Stimulated activated CD8-positive, alpha-beta memory T cell treated with anti-CD3 and anti-CD28 coated beads, Interleukin-15, amount 100 ng/mL, for 4 hours (primary cell): ENCODE results near the gene HLA-DPB1.

Experiments
- DNase-seq, 2 donors: peaks; one replicate each; pipeline ENCODE4 v3.0.0-alpha.2; 2020; ENCODE audit warnings: low read depth in 2 of 2

HLA-DPB1 gene

GRCh38 chr6:33103776-33104175, 28.0 kb downstream of the HLA-DPB1 start:
- DNase-seq: no peak

- DNase-seq: no peak
Measured at GRCh38 chr6:33104887-33105286, 29.1 kb downstream of the HLA-DPB1 start.

- DNase-seq: no peak
Measured at GRCh38 chr6:33105386-33105785, 29.6 kb downstream of the HLA-DPB1 start.

GRCh38 chr6:33105916-33106871, 30.4 kb downstream of the HLA-DPB1 start:
- no peak for DNase-seq

- DNase-seq: no peak
Measured at GRCh38 chr6:33107641-33108040, 31.9 kb downstream of the HLA-DPB1 start.

GRCh38 chr6:33108307-33108706, 32.5 kb downstream of the HLA-DPB1 start:
- no peak for DNase-seq

GRCh38 chr6:33112148-33112547, 36.4 kb downstream of the HLA-DPB1 start:
- DNase-seq: no peak

GRCh38 chr6:33113755-33114154, 38.0 kb downstream of the HLA-DPB1 start:
- no peak for DNase-seq

GRCh38 chr6:33114406-33114805, 38.6 kb downstream of the HLA-DPB1 start:
- no peak for DNase-seq

GRCh38 chr6:33116417-33116816, 40.6 kb downstream of the HLA-DPB1 start:
- DNase-seq: no peak

GRCh38 chr6:33116841-33117711, 41.3 kb downstream of the HLA-DPB1 start:
- no peak for DNase-seq

- DNase-seq: no peak
Measured at GRCh38 chr6:33117811-33118277, 42.1 kb downstream of the HLA-DPB1 start.

- DNase-seq: no peak
Measured at GRCh38 chr6:33118525-33119123, 42.8 kb downstream of the HLA-DPB1 start.

GRCh38 chr6:33120001-33120400, 44.2 kb downstream of the HLA-DPB1 start:
- DNase-seq: no peak

GRCh38 chr6:33123181-33123580, 47.4 kb downstream of the HLA-DPB1 start:
- no peak for DNase-seq

- DNase-seq: no peak
Measured at GRCh38 chr6:33123732-33124524, 48.1 kb downstream of the HLA-DPB1 start.

GRCh38 chr6:33124525-33124901, 48.7 kb downstream of the HLA-DPB1 start:
- DNase-seq: no peak

- no peak for DNase-seq
Measured at GRCh38 chr6:33124947-33125346, 49.2 kb downstream of the HLA-DPB1 start.

- DNase-seq: peak; percentile 7 to 27
Measured at GRCh38 chr6:33126101-33126714, 50.4 kb downstream of the HLA-DPB1 start.

GRCh38 chr6:33128318-33128717, 52.5 kb downstream of the HLA-DPB1 start:
- DNase-seq: no peak

- no peak for DNase-seq
Measured at GRCh38 chr6:33132081-33132524, 56.3 kb downstream of the HLA-DPB1 start.
